Neural progenitor cell (in vitro differentiated cells): Measurements from ENCODE around the gene MOV10L1.

ENCODE experiments used
- CTCF ChIP-seq: fragments of 200-600 bp; sonication (generic); IDR thresholded peaks from 2 replicates; pipeline ENCODE4 v1.5.1; 2017; ENCODE audit warnings: antibody characterized with exemption, mild to moderate bottlenecking
- EZH2 ChIP-seq: fragments of 200-600 bp; sonication (generic); IDR thresholded peaks from 2 replicates; pipeline ENCODE4 v1.6.1; 2017; ENCODE audit warnings: antibody characterized with exemption, mild to moderate bottlenecking, moderate library complexity

- TF ChIP-seq CTCF (no peak), EZH2 (no peak)
Observed at GRCh38 chr22:50150161-50151129, 60.6 kb downstream of the MOV10L1 start.
